Eye (tissue), 1 donor: Measurements from ENCODE around the gene CTNNA2.

Experiments used
- DNase-seq: peaks from one replicate; pipeline ENCODE4 v3.0.0-alpha.2; 2015

Gene CTNNA2

DNA sequence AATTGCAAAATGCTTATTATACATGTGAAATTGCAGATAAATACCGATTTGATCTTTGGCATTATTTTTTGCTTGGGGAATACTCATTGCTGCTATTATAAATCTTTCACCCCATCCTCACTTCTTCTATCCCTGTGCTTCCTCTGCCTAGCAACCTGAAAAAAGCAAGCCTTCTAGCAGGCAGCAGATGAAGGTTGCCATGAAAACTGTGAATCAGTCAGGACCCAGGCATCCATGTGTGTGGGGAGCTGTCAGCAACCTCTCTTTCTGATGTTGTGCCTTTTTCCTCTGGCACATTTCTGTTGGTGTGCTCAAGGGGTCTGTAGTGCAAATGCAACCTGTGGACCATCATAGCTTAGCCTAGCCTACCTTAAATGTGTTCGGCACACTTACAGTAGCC lies 427.5 kb downstream of the CTNNA2 start:
- no peak for DNase-seq

- no peak for DNase-seq
Measured at GRCh38 chr2:79941179-79941578, 428.3 kb downstream of the CTNNA2 start.

DNA sequence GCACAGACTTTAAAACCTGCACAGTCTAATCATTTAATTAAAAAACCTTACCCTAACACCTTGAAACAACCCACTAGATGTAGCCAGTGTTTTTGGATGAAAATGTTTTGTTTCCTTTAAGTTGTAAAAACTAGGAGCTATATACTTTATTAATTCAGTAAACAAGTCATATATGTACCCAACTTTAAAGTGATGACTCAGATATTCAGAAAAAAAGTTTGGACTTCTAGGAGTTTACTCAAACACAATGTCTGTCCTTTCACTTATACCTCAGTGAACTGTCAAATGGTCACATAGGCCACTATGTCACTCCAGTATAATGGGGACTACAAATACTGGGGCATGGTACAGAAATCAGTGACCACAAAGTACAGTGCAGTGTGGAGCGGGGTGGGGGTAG lies 431.4 kb downstream of the CTNNA2 start:
- no peak for DNase-seq

DNA sequence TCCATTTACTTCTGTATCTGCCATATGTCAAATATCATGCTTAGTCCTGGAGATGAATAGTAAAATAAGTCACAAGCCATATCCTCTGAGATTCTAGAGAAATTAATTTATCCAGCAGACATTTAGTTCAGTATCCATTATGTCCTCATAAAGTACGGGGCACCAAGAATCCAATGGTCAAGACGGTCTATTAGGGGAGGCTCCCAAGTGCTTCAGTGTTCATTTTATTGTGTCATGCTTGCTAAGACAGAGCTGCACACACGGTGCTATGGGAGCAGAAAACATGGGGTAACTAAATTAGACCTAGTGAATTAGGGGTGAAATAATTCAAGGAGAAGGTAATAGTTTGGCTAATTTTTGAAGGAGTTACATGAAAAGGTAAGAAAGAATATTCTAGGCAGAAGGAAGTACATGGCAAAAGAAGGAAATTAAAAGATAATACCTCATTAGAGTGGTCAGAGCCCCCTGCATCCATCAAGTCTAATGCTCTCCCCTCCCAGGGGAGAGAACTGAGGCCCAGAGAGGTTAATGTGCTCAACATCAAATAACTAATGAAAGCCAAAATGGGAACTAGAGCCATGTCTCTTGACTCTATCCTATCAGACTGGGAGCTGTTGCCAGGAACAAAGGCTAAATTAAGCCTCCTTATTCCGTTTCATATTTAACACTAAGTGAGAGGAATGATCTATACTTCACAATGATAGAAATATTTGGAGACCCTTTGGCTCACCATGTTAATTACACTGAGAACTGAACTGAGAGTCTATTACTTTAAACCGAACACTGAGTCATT lies 433.0 kb downstream of the CTNNA2 start:
- DNase-seq = no peak

- DNase-seq = no peak
Measured at GRCh38 chr2:79947751-79948150, 434.9 kb downstream of the CTNNA2 start.

DNA sequence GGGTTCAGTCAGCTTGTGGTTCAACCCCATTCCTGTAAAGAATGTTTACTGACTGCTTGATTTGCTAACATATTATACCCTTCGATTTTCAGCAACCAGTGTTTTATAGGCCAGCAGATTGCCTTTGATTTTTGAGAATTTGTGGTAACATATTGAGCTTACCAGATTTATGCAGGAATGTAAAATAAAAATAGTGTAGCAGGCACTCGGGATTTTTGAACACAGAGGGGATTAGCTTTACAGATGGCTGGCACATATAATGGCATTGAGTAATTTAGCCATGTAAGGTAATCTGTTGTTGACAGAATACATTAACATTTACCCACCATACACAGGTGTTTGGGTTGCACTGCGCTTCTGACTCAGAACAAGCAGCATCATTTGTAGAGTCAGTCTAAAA lies 437.7 kb downstream of the CTNNA2 start:
- DNase-seq = no peak

DNA sequence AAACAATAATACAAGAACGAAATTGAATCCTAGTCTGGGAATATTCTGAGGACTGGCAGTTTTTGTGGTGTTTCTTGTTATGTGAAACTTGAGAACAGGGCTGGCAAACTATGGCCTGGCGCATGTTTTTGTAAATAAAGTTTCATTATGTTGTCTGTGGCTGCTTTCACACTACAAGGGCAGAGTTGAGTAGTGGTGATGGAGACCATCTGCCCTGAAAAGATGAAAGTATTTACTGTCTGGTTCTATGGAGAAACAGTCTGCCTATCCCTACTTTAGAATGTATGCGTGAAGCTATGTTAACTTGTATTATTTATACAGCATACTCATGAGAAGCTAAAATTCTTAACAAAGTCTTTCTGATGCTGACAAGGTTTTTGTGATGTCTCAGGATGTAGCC lies 439.8 kb downstream of the CTNNA2 start:
- DNase-seq = no peak

DNA sequence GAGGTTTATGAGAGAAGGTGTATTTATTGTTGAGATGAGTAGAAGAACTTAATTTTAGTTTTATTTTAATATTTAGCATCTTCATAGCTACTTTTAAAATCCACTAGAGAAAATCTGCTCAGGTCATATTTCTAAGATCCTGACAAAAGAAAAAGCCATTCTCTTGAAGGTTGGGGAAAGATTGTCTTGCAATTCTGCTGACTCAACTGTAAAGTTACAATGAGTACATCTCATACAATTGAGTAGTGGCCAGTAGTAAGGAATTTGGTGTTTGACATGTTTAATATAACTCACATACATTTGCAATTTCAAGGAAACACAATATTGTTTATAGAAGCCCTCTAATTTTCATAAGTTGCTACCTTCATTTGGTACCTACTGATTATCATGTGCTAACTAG lies 447.2 kb downstream of the CTNNA2 start:
- DNase-seq = no peak

- DNase-seq = no peak
Measured at GRCh38 chr2:79960519-79960918, 447.7 kb downstream of the CTNNA2 start.

DNA sequence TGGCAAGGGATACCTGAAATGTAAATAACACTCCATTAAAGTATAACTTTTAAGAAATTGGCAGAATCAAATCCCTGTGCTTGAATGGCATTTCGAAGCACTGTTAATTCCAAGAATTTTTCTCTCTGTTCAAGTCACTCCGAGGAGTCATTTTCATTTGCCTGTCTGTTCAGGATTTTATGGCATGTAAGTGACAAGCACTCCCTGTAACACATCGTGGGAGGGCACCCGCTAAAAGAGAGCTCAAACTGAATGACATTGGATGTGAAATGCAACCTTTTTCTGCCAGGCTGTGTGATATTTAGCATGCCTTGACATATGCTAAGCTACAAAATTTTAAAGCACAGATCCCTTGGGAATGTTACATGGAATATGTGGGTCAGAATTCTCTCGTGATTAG lies 452.1 kb downstream of the CTNNA2 start:
- DNase-seq = no peak

DNA sequence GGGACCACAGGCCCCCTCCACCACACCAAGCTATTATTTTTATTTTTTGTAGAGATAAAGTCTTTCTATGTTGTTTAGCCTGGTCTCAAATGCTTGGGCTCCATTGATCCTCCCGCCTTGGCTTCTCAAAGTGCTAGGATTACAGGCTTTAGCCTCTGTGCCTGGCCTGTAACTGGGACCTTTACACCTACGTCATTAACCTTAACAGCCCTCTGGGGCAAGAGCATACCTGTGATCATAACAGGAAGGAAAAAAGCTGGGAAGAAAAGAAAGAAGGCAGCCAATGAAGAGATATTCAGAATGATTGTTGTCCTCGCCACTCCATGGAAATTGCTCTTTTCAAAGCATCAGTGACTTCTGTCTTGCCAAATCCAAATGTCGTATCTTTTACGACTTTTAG lies 453.5 kb downstream of the CTNNA2 start:
- DNase-seq = no peak

- no peak for DNase-seq
Measured at GRCh38 chr2:79966882-79967281, 454.0 kb downstream of the CTNNA2 start.

- no peak for DNase-seq
Measured at GRCh38 chr2:79971807-79972206, 459.0 kb downstream of the CTNNA2 start.

- DNase-seq = no peak
Measured at GRCh38 chr2:79972661-79973060, 459.8 kb downstream of the CTNNA2 start.

GRCh38 chr2:79975791-79976565 lies 463.1 kb downstream of the CTNNA2 start:
- no peak for DNase-seq

DNA sequence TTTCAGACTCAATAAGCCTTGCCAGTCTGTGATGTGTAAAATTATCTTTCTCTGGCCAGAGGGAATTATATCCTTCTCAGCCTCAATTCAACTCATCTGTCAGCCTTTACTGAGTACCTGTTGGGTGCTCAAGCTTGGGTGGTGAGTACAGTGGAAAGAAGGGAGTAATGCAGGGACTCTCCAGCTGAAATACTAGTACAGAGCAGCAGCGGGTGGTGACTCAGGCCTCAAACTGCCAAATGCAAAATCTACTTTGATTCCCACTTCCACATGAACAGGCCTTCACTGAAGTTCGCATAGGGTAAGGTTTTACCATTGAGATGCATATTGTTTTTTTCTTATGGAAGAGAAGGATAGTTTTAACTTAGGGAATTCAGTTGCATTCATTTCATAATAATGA lies 464.9 kb downstream of the CTNNA2 start:
- no peak for DNase-seq

DNA sequence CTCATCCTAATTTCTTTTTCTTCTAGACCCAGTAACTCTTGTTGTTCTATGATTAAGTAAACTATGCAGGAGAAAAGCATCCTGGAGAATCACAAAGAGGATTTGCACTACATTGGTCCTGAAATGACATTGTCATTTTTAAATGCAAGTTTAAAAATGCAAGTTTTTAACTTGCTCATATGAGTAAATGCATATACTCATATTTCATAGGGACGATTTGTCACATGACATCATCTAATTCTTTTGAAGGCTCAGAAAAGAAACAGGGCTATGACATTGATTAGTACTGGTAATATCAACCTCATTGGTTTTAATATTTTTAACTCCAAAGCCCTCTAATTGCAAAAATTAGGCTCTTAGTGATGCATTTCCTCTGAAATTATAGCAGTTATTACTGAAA lies 467.3 kb downstream of the CTNNA2 start:
- no peak for DNase-seq

DNA sequence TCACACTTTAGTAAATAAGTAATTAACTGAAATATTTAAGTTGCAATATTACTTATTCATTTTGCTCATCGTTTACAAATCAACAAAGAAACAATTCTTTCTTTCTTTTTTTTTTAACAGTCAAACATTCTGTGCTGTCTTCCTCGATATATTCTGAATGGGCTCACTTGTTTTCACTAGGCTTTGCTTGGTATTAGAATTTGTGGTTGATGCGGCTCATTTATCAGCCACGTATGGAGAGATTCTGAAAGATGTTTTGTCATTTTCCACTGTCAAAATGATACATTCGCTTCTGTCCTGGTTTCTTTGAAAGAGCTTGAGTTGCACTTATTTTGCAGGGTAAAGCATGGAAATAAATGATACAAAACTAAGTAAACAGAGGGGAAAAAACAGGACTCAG lies 468.0 kb downstream of the CTNNA2 start:
- DNase-seq = peak; percentile 21

DNA sequence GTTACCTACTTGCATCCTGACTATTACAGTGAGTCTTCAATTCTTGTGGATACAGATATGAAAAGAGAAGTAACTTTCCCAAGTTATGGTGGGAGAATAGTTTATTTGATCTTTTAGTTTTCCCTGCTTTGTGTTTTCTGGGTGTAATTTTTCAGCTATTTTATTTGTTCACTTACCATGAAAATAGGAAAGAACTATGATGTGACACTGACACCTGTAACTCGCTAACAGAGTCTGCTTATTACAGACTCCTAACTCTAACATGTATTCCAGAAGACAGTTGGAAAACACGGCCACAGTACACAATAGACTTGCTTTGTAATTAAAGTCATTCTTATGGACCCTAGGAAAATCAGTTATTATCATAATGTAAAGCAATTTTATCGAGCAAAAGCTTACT lies 468.5 kb downstream of the CTNNA2 start:
- DNase-seq = no peak

GRCh38 chr2:79982445-79982844 lies 469.6 kb downstream of the CTNNA2 start:
- DNase-seq = no peak

DNA sequence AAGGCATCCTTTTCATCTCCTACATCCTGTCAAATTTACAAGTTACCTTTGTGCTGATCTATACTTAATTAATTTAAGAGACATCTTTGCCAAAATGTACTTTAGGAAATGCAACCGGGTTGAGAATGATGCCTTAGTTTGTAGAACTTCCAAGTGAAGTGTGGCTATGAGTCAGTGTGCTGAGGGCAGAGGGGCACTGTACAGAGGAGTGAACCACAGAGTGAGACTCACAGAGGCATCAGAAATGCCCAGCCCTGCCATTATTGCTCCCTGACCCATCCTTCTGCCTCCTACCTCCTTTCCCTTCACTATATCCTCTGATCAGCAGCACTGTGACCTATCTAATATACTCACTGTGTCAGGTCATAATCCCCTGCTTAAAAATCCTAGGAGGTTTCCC lies 471.6 kb downstream of the CTNNA2 start:
- no peak for DNase-seq

GRCh38 chr2:79985145-79985544 lies 472.3 kb downstream of the CTNNA2 start:
- DNase-seq = no peak

DNA sequence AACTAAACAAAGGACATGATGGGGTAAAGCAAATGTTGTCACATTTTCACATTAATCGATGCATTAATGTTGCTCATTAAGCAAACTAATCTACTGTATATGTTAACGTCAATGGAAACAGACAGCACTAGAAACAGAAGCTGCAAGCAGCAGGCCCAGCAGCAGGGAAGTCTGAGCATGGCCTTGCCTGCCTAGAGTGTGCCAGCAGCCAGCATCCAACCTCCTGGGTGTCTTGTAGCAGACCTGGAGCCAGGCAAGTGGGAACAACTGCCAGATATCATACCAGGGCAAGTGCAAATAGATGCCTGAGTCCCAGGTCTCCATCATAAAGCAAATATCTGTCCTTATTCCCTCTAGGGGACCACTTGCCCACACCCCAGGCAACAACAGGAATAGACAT lies 472.7 kb downstream of the CTNNA2 start:
- DNase-seq = no peak

DNA sequence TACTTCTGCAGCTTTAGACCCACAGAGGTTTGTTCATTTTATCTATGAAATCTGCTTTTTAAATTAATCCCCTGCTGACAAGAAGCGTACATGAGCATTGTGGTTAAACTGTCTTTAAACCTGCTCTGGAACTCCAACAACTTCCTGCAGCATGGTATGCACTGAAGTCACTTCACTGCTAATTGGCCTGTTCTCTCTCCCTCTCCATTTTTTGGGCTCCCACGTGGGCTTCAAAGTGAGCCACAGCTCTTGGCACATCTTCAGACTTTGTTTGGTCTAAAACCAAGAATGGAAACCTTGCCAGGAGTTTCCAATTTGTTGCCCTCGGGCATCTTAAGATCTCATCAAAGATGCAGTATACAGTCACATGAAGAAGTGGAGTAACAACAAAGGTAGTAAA lies 480.3 kb downstream of the CTNNA2 start:
- DNase-seq = no peak

GRCh38 chr2:79994161-79994560 lies 481.3 kb downstream of the CTNNA2 start:
- no peak for DNase-seq
